ENCODE results near the gene ZNF248. TPM values are rescaled to one million over a fixed set of nuclear protein-coding genes. Genes with fewer than 3 reads are reported as not detected.

The ZNF248 gene
- total RNA-seq, 1 donor from 2014 or later = 54.6 TPM

Other genes with a start within 250 kb of the ZNF248 start
- 50.2 TPM for gene ZNF25, start 119.0 kb upstream of the ZNF248 start, total RNA-seq
- gene ZNF33A, start 153.1 kb upstream of the ZNF248 start, total RNA-seq = 69.3 TPM
- gene ZNF37A, start 236.7 kb upstream of the ZNF248 start, total RNA-seq = 25.3 TPM

All from temporal lobe (tissue), 1 donor.